Measurements from ENCODE around the gene GTPBP6.

DNA sequence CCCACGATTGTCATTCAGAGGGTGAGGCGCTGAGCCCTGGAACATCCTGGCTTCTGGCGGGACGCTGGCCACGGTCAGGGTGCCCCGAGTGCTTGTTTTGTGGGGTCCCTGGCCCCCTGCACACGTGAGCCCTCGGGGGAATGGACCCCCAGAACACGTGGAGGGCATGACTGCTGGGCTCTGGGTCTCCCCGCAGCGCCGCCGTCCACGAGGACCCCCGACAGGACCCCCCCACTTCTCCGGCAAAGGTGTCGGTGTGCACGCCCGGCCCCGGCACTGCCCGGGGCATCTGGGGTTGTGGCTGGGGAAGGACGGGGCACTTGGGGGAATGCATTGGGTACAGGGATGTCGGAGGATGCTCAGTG lies 13.9 kb upstream of the GTPBP6 start:
- TF ChIP-seq, protein P1, sequence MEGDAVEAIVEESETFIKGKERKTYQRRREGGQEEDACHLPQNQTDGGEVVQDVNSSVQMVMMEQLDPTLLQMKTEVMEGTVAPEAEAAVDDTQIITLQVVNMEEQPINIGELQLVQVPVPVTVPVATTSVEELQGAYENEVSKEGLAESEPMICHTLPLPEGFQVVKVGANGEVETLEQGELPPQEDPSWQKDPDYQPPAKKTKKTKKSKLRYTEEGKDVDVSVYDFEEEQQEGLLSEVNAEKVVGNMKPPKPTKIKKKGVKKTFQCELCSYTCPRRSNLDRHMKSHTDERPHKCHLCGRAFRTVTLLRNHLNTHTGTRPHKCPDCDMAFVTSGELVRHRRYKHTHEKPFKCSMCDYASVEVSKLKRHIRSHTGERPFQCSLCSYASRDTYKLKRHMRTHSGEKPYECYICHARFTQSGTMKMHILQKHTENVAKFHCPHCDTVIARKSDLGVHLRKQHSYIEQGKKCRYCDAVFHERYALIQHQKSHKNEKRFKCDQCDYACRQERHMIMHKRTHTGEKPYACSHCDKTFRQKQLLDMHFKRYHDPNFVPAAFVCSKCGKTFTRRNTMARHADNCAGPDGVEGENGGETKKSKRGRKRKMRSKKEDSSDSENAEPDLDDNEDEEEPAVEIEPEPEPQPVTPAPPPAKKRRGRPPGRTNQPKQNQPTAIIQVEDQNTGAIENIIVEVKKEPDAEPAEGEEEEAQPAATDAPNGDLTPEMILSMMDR (IDR thresholded peaks at IDR 0.05; ENCODE audit: low read length), result no peak
- no peak for TF ChIP-seq EZH2 (IDR thresholded peaks at IDR 0.05; ENCODE audit: borderline replicate concordance, low read length)

All from OCI-LY1 (cell line).